B cell (primary cell): ENCODE measurements around the gene DGKE.

Experiments used
- EZH2 ChIP-seq: IDR thresholded peaks from 2 replicates; pipeline ENCODE4 v1.6.1; 2012; ENCODE audit warnings: borderline replicate concordance, low read depth, mild to moderate bottlenecking, moderate library complexity, low read length; ENCODE audit not compliant: insufficient read depth, poor library complexity, severe bottlenecking
- TF ChIP-seq, protein P1 (sequence below): fragments of 200-600 bp; IDR thresholded peaks from one replicate; pipeline ENCODE4 v1.8.0; 2022; ENCODE audit warnings: antibody characterized with exemption, mild to moderate bottlenecking

DNA sequence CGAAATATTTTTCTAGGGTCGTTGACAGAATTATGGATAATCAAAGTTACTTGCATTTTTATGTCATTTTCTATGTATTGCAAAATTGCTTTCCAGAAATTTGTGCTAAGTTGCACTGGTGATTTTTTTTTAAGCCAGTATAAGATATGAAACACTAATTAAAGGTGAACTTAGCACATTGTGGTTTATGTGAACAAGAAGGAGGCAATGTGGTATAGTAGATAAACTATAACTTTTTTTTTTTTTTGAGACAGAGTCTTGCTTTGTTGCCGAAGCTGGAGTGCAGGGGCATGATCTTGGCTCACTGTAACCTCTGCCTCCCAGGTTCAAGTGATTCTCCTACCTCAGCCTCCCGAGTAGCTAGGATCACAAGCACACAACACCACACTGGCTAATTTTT, 13.2 kb downstream of the DGKE start:
- TF ChIP-seq, protein P1, sequence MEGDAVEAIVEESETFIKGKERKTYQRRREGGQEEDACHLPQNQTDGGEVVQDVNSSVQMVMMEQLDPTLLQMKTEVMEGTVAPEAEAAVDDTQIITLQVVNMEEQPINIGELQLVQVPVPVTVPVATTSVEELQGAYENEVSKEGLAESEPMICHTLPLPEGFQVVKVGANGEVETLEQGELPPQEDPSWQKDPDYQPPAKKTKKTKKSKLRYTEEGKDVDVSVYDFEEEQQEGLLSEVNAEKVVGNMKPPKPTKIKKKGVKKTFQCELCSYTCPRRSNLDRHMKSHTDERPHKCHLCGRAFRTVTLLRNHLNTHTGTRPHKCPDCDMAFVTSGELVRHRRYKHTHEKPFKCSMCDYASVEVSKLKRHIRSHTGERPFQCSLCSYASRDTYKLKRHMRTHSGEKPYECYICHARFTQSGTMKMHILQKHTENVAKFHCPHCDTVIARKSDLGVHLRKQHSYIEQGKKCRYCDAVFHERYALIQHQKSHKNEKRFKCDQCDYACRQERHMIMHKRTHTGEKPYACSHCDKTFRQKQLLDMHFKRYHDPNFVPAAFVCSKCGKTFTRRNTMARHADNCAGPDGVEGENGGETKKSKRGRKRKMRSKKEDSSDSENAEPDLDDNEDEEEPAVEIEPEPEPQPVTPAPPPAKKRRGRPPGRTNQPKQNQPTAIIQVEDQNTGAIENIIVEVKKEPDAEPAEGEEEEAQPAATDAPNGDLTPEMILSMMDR, result no peak
- TF ChIP-seq EZH2, result no peak
